NCI-H2196 treated with DMSO at 0.1 percent for 48 hours (cell line): ENCODE data around the gene OR11H7.
"Not testable (repeated sequence)": the region's sequence is repeated elsewhere in the genome, so short reads cannot be mapped to it uniquely, and the experiment has no call there.

Experiments
- DNase-seq: peaks from one replicate; lab custom pipeline; 2025; ENCODE audit not compliant: unreplicated experiment; lab: John Stamatoyannopoulos, UW

Gene OR11H7

DNA sequence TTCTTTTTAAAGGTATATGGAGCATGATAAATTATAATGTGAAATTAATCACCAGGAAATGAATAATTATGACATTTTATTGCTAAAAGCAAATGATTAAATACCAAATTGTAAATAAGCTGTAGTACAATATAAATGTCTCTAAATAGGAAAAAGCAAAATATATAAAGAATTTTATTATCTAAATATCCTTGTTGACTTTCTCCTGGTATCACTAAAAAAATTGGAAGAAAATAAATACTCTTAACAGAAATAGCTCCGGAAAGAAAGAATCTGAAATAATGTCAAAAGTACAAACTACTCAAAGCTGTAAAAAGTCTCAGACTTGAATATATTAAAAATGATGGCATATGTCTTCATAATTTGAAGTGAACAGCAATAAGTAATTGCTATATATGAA lies at the start of gene OR11H7:
TSS of gene OR11H7 (plus strand) at position 301 of the 400 bp plus-strand sequence.
- DNase-seq, result no peak

DNA sequence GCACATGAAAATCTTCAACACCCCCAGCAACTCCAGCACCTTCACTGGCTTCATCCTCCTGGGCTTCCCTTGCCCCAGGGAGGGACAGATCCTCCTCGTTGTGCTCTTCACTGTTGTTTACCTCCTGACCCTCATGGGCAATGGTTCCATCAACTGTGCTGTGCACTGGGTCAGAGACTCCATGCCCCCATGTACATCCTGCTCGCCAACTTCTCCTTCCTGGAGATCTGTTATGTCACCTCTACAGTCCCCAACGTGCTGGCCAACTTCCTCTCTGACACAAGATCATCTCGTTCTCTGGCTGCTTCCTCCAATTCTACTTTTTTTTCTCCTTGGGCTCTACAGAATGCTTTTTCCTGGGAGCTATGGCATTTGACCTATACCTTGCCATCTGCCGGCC lies 49.6 kb upstream of the OR11H7 start:
- DNase-seq, result no peak

DNA sequence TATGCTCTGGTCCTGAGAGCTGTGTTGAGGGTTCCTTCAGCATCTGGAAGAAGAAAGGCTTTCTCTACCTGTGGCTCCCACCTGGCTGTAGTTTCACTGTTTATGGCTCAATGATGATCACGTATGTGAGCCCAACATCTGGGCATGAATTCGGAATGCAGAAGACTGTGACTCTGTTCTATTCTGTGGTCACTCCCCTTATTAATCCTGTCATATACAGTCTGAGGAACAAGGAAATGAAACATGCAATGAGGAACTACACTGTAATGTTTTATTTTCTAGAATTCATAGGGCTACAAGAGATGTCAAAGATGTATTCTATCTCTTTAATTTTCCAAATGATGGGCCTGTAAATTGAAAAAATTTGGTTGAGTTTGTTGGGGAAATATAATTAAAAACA lies 48.9 kb upstream of the OR11H7 start:
- no peak for DNase-seq

GRCh38 chr14:20180486-20180885 lies 48.3 kb upstream of the OR11H7 start:
- no peak for DNase-seq

GRCh38 chr14:20184181-20184580 lies 44.6 kb upstream of the OR11H7 start:
- DNase-seq, result no peak

DNA sequence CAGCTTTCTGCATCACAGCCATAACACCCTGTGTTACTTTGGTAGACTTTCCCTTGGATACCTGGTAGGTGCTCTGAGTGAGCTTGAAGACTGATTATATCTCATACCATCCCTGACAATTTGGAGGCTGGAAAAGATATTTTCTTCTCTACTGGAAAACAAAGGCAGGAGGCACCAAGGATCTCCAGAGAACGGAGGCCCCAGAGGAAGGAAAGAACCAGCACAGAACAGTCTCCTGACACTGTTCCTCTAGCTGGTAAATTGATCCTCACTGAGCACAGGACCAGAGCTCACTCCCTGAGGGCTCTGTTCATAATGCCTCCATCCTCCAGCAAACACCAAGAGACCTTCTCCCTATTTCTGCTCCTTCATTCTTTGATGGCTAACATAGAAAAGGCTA lies 38.2 kb upstream of the OR11H7 start, which contains the start of gene OR11G2:
TSS of gene OR11G2 (plus strand) at position 301 of the 400 bp plus-strand sequence. CDS start 6,542 bp downstream, outside the sequence.
- no peak for DNase-seq

GRCh38 chr14:20191396-20191795 lies 37.4 kb upstream of the OR11H7 start:
- DNase-seq, result no peak

DNA sequence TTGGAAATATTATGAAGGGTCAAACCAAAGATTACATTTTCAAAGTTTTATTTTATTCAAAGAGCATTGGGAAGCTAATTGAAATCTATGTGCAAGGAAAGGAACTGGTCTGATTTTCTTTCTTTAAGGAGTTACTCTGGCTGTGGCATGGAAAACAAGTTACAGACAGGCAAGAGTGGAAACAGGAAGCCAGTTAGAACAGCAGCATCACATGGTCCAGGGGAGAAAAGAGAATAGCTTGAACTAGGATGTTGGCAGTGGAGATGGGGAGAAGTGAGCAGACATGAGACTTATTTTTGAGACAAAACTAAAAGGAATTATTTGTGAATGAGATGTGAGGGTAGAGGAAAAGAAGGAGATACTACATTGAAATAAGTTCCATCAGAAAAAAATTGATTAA lies 34.7 kb upstream of the OR11H7 start:
- no peak for DNase-seq

DNA sequence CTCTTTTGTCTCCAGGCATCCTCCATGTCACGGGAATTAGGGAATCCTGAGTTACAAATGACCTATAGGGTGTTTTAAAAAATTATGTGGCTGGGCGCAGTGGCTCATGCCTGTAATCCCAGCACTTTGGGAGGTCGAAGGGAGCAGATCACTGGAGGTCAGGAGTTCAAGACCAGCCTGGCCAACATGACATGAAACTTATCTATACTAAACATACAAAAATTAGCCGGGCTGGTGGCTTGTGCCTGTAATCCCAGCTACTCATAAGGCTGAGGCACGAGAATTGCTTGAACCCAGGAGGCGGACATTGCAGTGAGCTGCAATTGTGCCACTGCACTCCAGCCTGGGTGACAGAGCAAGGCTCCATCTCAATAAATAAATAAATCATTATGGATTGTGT lies 33.6 kb upstream of the OR11H7 start:
- DNase-seq, result not testable (repeated sequence)

DNA sequence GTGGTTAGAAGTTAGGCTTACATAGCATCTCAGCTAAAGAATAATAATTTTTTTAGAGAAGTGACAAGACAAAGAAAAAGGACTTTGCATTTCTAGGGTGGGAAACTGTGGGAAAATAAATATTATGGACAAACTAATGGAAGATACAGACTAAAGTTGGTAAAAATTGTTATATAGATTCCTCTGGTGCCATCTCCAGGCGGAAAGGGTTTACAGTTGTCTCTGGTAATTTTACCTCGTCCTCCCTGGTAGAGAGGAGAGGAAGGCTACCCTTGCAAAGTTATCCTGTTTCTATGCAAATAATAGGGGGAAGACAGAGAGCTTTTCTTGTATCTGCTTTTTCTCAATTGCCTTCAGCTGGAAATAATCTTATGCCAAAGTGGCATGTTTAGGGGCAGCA lies 32.9 kb upstream of the OR11H7 start:
- no peak for DNase-seq

GRCh38 chr14:20197459-20197858 lies 31.3 kb upstream of the OR11H7 start:
- no peak for DNase-seq

- no peak for DNase-seq
Measured at GRCh38 chr14:20198991-20199390, 29.8 kb upstream of the OR11H7 start.

DNA sequence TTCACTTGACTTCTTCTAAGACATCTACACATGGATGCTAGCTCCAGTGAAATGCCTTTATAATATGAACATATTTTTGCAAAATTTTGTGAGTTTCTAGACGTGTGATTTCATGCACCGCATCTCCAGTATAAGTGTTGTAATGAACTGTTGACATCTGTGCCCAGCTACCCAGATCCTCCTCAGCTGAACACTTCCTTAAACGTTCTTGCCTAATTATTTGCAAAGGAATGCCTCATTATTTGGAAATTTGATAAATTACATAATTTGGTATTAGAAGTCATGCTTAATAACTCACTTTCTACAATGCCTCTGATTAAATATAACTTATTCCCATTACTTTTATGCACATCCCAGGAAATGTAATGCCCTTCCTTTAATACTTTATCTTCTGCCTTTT lies 24.1 kb upstream of the OR11H7 start:
- DNase-seq, result no peak

- DNase-seq, result no peak
Measured at GRCh38 chr14:20209595-20209994, 19.2 kb upstream of the OR11H7 start.

GRCh38 chr14:20212406-20212805 lies 16.4 kb upstream of the OR11H7 start:
- DNase-seq, result not testable (repeated sequence)

GRCh38 chr14:20215196-20215595 lies 13.6 kb upstream of the OR11H7 start:
- DNase-seq, result no peak

DNA sequence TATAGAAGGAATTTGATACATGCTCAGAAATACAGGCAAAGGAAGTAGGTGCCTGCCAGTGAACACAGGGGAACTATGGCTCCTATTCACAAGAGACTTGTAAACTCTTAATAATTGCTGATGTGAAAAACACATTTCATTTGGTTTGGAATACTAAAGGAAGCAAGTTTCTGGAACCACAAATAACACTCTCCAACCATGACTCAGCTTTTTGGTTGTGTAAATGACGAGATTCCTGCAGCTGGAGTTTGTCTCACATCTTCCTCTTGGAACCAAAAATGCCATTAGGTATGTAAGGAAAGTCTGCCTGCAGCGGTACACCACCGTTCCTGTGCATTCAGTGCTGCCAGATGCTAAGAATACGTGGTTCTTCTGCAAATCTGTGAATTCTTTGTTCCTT lies 9.7 kb upstream of the OR11H7 start:
- no peak for DNase-seq

DNA sequence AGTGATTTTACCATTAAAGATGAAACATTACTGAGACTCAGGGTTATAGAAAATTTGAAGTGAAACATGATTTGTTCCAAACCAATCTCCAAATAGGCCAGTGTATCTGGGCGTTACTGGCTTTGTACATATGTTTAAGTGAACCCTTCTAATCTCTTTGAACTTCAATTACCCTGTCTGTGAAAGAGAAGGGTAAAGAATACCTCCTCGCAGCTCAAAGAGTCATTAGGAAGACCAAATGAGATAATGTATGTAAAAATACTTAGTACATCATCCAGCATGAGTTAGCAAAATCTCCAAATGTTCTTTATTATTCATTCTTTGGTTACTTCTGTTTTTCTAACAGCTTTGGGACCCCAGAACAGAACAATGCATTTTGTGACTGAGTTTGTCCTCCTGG lies 5.4 kb upstream of the OR11H7 start, which contains the start of gene OR11H6:
TSS of gene OR11H6 (plus strand) at position 301 of the 400 bp plus-strand sequence. CDS start at position 301, 0 bp downstream.
- no peak for DNase-seq

DNA sequence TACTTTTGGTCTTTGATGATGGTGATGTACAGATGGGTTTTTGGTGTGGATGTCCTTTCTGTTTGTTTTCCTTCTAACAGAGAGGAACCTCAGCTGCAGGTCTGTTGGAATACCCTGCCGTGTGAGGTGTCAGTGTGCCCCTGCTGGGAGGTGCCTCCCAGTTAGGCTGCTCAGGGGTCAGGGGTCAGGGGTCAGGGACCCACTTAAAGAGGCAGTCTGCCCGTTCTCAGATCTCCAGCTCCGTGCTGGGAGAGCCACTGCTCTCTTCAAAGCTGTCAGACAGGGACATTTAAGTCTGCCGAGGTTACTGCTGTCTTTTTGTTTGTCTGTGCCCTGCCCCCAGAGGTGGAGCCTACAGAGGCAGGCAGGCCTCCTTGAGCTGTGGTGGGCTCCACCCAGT lies 6.6 kb downstream of the OR11H7 start:
- DNase-seq, result not testable (repeated sequence)

DNA sequence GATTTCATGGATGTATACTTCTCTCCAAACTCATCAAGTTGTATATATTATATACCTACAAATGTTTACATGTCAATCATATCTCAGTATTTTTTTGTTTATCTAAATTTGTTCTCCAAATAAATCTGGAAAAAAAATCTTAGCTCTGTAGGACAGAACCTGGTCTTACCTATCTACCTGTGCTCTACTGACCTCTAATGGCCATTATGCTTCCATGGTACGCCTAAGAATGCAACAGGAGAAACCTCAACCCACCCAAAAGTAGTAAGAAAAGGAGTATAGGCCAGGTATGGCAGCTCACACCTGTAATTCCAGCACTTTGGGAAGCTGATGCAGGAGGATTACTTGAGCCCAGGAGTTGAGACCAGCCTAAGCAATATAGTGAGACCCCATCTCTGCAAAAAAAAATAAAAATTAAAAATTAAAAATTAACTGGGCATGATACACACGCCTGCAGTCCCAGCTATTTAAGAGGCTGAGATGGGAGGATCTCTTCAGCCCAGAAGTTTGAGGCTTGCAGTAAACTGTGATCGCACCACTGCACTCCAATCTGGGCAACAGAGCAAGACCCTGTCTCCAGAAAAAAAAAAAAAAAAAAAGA lies 19.0 kb downstream of the OR11H7 start:
- DNase-seq, result no peak

- no peak for DNase-seq
Measured at GRCh38 chr14:20262642-20263128, 33.9 kb downstream of the OR11H7 start.

GRCh38 chr14:20264361-20264760 lies 35.6 kb downstream of the OR11H7 start:
- DNase-seq, result not testable (repeated sequence)

- DNase-seq, result no peak
Measured at GRCh38 chr14:20274062-20274461, 45.3 kb downstream of the OR11H7 start.
